ENCODE results near the gene CYP2C18.
"Not testable (repeated sequence)": the region's sequence is repeated elsewhere in the genome, so short reads cannot be mapped to it uniquely, and the experiment has no call there.

CYP2C18 gene

GRCh38 chr10:94747838-94748237, 64.3 kb downstream of the CYP2C18 start:
- no peak for DNase-seq

- no peak for DNase-seq
Measured at GRCh38 chr10:94757916-94758315, 74.4 kb downstream of the CYP2C18 start.

- no peak for DNase-seq
Measured at GRCh38 chr10:94760586-94761178, 77.2 kb downstream of the CYP2C18 start.

DNA sequence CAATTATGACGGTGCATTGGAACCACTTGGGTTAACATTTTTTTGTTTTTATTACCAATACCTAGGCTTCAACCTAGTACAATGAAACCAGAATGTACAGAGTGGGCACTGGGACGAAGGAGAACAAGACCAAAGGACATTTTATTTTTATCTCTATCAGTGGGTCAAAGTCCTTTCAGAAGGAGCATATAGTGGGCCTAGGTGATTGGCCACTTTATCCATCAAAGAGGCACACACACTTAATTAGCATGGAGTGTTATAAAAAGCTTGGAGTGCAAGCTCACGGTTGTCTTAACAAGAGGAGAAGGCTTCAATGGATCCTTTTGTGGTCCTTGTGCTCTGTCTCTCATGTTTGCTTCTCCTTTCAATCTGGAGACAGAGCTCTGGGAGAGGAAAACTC, 78.9 kb downstream of the CYP2C18 start, which contains the start of gene CYP2C19:
Gene CYP2C19, plus strand, starts transcription at position 289 of the 400 bp plus-strand sequence. Its CDS starts 25 bp downstream, at position 314.
- no peak for DNase-seq

DNA sequence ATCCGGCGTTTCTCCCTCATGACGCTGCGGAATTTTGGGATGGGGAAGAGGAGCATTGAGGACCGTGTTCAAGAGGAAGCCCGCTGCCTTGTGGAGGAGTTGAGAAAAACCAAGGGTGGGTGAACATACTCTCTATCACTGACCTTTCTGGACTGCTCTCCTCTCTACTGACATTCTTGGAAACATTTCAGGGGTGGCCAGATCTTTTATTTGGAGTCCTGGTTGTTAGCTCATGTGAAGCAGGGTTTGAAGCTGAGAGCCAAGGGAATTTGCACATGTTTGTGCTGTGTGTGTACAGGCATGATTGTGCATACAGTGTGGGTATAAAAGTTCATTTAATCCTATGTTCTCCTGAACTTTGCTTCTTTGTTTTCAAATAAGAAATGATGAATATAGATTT, 91.9 kb downstream of the CYP2C18 start:
- DNase-seq, result not testable (repeated sequence)

DNA sequence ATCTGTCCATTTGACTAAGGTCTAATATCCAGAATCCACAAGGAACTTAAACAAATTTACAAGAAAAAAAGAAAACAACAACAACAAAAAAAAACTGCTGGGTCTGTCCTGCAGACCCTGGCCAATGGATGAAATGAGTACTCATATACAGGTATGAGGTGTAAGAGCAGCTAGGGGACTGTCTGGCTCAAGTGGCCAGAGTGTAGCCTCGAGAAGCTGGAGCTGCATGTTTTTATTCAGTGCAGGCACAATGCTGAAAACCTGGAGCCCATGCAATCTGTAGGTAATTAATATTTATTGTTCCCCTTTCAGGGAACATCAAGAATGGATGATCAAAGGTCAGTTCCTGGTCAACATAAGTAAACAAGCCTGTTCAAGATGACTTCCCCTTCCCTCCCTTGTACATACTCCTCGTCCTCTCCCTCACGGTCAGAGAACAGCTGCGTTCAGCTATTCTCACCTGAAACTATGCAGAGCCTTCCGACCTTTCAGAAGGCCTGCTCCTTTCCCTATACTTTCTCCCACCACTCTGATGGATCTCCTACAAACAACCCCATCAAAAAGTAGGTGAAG, 94.4 kb downstream of the CYP2C18 start:
- DNase-seq, result no peak

DNA sequence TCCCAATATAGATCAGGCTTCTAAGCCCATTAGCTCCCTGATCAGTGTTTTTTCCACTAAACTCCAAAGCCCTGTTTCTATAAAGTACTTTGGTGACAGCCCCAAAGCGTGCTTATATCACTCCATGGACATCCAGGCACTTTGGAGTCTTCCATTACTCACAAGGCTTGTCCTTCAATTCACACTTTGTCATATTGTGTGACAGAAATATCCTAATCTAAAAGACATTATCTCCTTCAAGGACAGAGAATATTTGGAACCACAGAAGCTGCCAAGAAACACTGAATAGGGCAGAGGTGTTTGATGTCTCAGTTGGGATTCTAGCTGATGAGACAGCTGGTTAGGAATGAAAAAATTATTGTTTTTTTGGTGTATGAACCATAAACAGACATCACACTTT, 97.3 kb downstream of the CYP2C18 start:
- DNase-seq, result no peak

DNA sequence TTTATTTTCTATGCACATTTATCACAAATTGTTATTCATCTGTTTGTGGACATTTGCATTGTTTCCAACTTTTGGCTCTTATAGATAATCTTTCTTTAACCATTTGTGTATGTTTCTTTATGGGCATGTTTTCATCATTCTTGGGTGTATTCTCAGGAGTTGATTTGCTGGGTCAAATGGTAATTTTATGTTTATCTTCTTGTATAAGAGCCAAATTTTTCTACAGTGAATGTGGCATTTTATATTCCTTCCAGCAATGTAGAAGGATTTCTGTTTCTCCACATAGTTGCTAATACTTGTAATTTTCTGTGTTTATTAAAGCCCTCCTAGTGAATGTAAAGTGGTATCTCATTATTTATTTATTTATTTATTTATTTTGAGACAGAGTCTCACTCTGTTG, 100.7 kb downstream of the CYP2C18 start:
- no peak for DNase-seq

DNA sequence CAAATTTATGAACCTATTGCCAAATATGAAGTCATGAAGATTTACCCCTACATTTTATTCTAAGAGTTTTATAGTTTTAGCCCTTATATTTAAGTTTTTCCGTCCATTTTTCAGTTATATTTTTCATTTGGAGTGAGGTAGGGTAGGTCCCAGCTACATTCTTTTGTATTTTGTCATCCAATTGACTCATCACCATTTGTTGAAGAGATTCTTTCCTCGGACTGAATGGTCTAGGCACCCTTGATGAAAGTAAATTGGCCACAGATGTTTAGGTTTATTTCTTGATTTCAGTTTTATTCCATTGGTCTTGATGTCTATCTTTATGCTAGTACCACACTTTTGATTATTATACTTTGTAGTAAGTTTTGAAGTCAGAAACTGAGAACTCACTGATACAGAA, 101.7 kb downstream of the CYP2C18 start:
- no peak for DNase-seq

All from MV-4-11 (cell line).